Mammary epithelial cell (primary cell): ENCODE data around the gene CEP76.

Experiments
- EZH2 ChIP-seq: IDR thresholded peaks from 2 replicates; pipeline ENCODE4 v1.6.1; 2012; ENCODE audit warnings: low read length, inconsistent platforms, borderline replicate concordance
- TF ChIP-seq, protein P1 (sequence below), 2 donors: IDR thresholded peaks in 1 of 2; conservative IDR thresholded peaks in 1 of 2; 2 replicates each; pipeline ENCODE4 v1.5.1; 2011 to 2012; ENCODE audit warnings: inconsistent platforms in 2 of 2, low read length in 2 of 2, mild to moderate bottlenecking in 2 of 2, control low read depth in 1 of 2, low read depth in 1 of 2; ENCODE audit not compliant: insufficient read depth in 1 of 2; ENCODE audit errors: extremely low read depth in 1 of 2

GRCh38 chr18:12737243-12737902, 34.9 kb upstream of the CEP76 start:
- TF ChIP-seq, protein P1, sequence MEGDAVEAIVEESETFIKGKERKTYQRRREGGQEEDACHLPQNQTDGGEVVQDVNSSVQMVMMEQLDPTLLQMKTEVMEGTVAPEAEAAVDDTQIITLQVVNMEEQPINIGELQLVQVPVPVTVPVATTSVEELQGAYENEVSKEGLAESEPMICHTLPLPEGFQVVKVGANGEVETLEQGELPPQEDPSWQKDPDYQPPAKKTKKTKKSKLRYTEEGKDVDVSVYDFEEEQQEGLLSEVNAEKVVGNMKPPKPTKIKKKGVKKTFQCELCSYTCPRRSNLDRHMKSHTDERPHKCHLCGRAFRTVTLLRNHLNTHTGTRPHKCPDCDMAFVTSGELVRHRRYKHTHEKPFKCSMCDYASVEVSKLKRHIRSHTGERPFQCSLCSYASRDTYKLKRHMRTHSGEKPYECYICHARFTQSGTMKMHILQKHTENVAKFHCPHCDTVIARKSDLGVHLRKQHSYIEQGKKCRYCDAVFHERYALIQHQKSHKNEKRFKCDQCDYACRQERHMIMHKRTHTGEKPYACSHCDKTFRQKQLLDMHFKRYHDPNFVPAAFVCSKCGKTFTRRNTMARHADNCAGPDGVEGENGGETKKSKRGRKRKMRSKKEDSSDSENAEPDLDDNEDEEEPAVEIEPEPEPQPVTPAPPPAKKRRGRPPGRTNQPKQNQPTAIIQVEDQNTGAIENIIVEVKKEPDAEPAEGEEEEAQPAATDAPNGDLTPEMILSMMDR (conservative IDR thresholded peaks at IDR 0.05 in 1 of 2, IDR thresholded peaks at IDR 0.05 in 1 of 2; ENCODE audit: extremely low read depth in 1 of 2, insufficient read depth in 1 of 2, low read depth in 1 of 2, low read length in 2 of 2) = no peak
- no peak for TF ChIP-seq EZH2
